Spleen (tissue), 11 donors: ENCODE data around the gene CDR2. TPM values are rescaled to one million over a fixed set of nuclear protein-coding genes. Genes with fewer than 3 reads are reported as not detected.
A peak's percentile ranks its signal among the peaks of the same experiment; 100 is the strongest.

Experiments used
- DNase-seq: peaks from one replicate; pipeline ENCODE4 v3.0.0-alpha.2; 2020
- H3K27ac ChIP-seq, 8 donors: fragments of 200-600 bp; sonication (generic) in 7 of 8; 1 replicate in 4 of 8; 2 replicates in 4 of 8; pipeline versions ENCODE4 v1.5.0 to v1.8.0; 2016 to 2021; ENCODE audit warnings: inconsistent platforms in 4 of 8, mild to moderate bottlenecking in 4 of 8, moderate library complexity in 1 of 8
- H3K27me3 ChIP-seq, 7 donors: fragments of 200-600 bp; sonication (generic) in 6 of 7; replicated peaks in 1 of 7; 1 replicate in 4 of 7; 2 replicates in 3 of 7; pipeline versions ENCODE4 v1.5.0 to v1.8.0; 2016 to 2021; ENCODE audit warnings: inconsistent platforms in 3 of 7, mild to moderate bottlenecking in 1 of 7
- H3K36me3 ChIP-seq, 6 donors: fragments of 200-600 bp; sonication (generic) in 5 of 6; 1 replicate in 4 of 6; 2 replicates in 2 of 6; pipeline versions ENCODE4 v1.5.0 to v1.8.0; 2016 to 2021; ENCODE audit warnings: inconsistent platforms in 2 of 6
- H3K4me1 ChIP-seq, 6 donors: fragments of 200-600 bp; sonication (generic) in 5 of 6; 1 replicate in 3 of 6; 2 replicates in 3 of 6; pipeline versions ENCODE4 v1.5.0 to v1.8.0; 2016 to 2021; ENCODE audit warnings: inconsistent platforms in 3 of 6
- H3K4me3 ChIP-seq, 8 donors: fragments of 200-600 bp; sonication (generic) in 7 of 8; 1 replicate in 4 of 8; 2 replicates in 4 of 8; pipeline versions ENCODE4 v1.5.0 to v1.8.0; 2016 to 2021; ENCODE audit warnings: inconsistent platforms in 4 of 8, mild to moderate bottlenecking in 4 of 8, moderate library complexity in 2 of 8
- H3K9me3 ChIP-seq, 8 donors: fragments of 200-600 bp; sonication (generic) in 7 of 8; 1 replicate in 4 of 8; 2 replicates in 4 of 8; pipeline versions ENCODE4 v1.5.0 to v1.8.0; 2016 to 2021; ENCODE audit warnings: inconsistent platforms in 4 of 8
- CTCF ChIP-seq, 11 experiments: fragments of 200-600 bp in 7 of 11; fragments of 450-650 bp in 4 of 11; sonication (generic) in 4 of 11; IDR thresholded peaks in 8 of 11; conservative IDR thresholded peaks in 3 of 11; 1 replicate in 7 of 11; 2 replicates in 4 of 11; pipeline versions ENCODE4 v1.4.0 to v1.8.0; 2016 to 2021; ENCODE audit warnings: antibody characterized with exemption in 11 of 11, inconsistent platforms in 4 of 11, mild to moderate bottlenecking in 1 of 11
- POLR2A ChIP-seq, 3 donors: fragments of 450-650 bp; IDR thresholded peaks; one replicate each; pipeline ENCODE4 v1.5.1; 2017; ENCODE audit warnings: antibody characterized with exemption in 3 of 3, mild to moderate bottlenecking in 1 of 3
- POLR2AphosphoS5 ChIP-seq, 3 donors: sonication (generic); formaldehyde crosslinking; IDR thresholded peaks; one replicate each; pipeline ENCODE4 v1.5.1; 2017; ENCODE audit warnings: antibody characterized with exemption in 3 of 3
- WGBS, 5 donors: extraction: QIAGEN DNeasy Blood & Tissue Kit in 3 of 5; methylation state at CpG; one replicate each; pipeline versions ENCODE4 v1.1.5 to v1.1.7; 2013 to 2018; 5-methylcytosine and 5-hydroxymethylcytosine counted together
- intact Hi-C: fragments of 100-400 bp; cut with DNase I; formaldehyde crosslinking; loops from one replicate; pipeline ENCODE4 v1.15.0; 2023; ENCODE audit warnings: low total_unique reads
- polyA plus RNA-seq, 3 donors: library from polyadenylated mRNA; stranded (reverse); fragments of 200-250 nt; gene quantifications; one replicate each; pipeline ENCODE4 v1.2.1, GENCODE V29; 2013
- total RNA-seq, 7 donors: library from RNA; depleted of rRNA in 3 of 7; stranded (reverse); fragments of >200 nt in 3 of 7; fragmentation: NEBNext Ultra II Directional in 4 of 7; extraction: Animal tissue kit (Norgen Biotek cat#: 25700) in 4 of 7; gene quantifications; one replicate each; pipeline versions ENCODE4 v1.1.0 to v1.2.1, GENCODE V29; 2016 to 2021
- donor health status: healthy with polysubstance abuse.
- donor health status: DM: no; HTN: no; CAD: no; lungs with moderate emphysema.
- donor health status: DM: no; HTN: no; CAD: no.
- donor health status: Bipolar disorder and iron deficiency.
- donor health status: healthy.
- donor health status: DM: no; HTN: no; CAD: no.
- donor health status: DM: yes; HTN: yes; CAD: no.

The CDR2 gene
- total and polyA plus RNA-seq, 10 donors = 7.7 to 33.4 (median 23.6) TPM

DNA sequence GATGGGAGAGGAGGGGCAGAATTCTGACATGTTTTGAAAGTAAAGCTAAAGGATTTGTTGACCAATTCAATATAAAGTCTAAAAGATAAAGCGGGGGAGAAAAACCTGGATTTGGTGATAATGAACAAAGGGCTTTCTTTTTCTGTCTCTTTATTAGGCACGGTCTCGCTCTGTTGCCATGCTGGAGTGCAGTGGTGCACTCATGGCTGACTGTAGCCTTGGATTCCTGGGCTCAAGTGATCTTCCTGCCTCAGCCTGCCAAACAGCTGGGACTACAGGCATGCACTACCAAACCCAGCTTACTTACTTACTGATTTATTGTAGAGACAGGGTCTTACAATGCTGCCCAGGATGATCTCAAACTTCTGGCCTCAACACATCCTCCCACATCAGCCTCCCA, 7.5 kb downstream of the CDR2 start:
- WGBS, 5 donors = 88 to 97% (median 96%) methylated on average over 3 of the region's 3 CpGs
- H3K4me3 ChIP-seq = no peak overlapping the region
- peak overlapping the region in 2 of 8 donors; percentile 9 to 88 for H3K27ac ChIP-seq
- peaks cover 0 to 36% (median 19%) of the 10 kb centered on the region in 6 donors for H3K36me3 ChIP-seq
- H3K9me3 ChIP-seq = no peaks in the 10 kb centered on the region
- no peak for DNase-seq
- no peak for TF ChIP-seq POLR2AphosphoS5 (IDR thresholded peaks at IDR 0.05)
- TF ChIP-seq POLR2A (IDR thresholded peaks at IDR 0.05) = no peak
- no peak for TF ChIP-seq CTCF (IDR thresholded peaks at IDR 0.05 in 8 of 11, conservative IDR thresholded peaks at IDR 0.05 in 3 of 11)
- no peaks in the 10 kb centered on the region for H3K27me3 ChIP-seq
- intact Hi-C loops = no loop called here
- H3K4me1 ChIP-seq = peaks cover 9 to 79% (median 39%) of the 10 kb centered on the region in 6 donors

DNA sequence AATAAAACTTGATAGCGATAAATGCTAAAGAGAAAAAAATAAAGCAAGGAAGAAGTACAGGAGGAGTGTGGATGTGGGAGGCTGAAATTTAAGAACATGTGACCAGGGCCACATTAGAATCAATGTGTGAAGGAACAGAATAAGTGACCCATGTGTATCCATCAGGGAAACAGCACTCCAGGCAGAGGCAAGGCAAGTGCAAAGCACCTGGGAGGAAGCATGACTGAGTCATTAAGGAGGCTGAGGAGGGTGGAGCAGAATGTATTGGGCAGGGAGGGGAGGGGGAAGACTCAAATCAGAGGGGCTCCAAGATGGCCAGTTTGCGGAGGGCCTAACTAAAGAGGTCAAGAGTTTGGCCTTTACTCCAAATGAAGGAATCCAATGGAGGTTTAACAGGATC, 8.0 kb downstream of the CDR2 start:
- 91 to 99% (median 97%) methylated on average over 2 of the region's 2 CpGs for WGBS, 5 donors
- intact Hi-C loops = no loop called here
- no peak for TF ChIP-seq POLR2AphosphoS5 (IDR thresholded peaks at IDR 0.05)
- no peak for TF ChIP-seq POLR2A (IDR thresholded peaks at IDR 0.05)
- no peak for TF ChIP-seq CTCF (IDR thresholded peaks at IDR 0.05 in 8 of 11, conservative IDR thresholded peaks at IDR 0.05 in 3 of 11)
- H3K4me3 ChIP-seq = no peak overlapping the region
- H3K36me3 ChIP-seq = peaks cover 0 to 38% (median 19%) of the 10 kb centered on the region in 6 donors
- no peaks in the 10 kb centered on the region for H3K27me3 ChIP-seq
- H3K4me1 ChIP-seq = peaks cover 7 to 77% (median 38%) of the 10 kb centered on the region in 6 donors
- no peak for DNase-seq
- H3K27ac ChIP-seq = no peak overlapping the region
- H3K9me3 ChIP-seq = no peaks in the 10 kb centered on the region

DNA sequence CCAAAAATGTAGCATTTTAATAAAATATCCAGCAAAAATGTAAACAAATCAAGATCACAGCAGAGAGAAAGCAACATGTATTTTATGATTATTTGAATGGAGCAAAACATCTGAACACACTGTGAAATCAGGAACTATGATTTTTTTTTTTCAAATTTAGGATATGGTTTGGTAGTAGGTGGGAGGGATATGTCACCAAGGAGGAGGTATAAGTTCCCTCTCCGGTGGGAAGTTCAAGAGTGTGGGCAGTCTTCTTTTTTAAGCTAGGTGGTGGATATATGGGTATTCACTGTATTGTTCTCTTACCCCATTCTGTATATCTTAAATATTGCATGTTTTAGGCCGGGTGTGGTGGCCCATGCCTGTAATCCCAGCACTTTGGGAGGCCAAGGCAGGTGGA, 10.2 kb downstream of the CDR2 start:
- TF ChIP-seq POLR2AphosphoS5 (IDR thresholded peaks at IDR 0.05) = no peak
- no peak for TF ChIP-seq POLR2A (IDR thresholded peaks at IDR 0.05)
- TF ChIP-seq CTCF (IDR thresholded peaks at IDR 0.05 in 8 of 11, conservative IDR thresholded peaks at IDR 0.05 in 3 of 11) = no peak
- H3K4me1 ChIP-seq = peaks cover 0 to 74% (median 20%) of the 10 kb centered on the region in 6 donors
- H3K4me3 ChIP-seq = no peak overlapping the region
- no peak overlapping the region for H3K27ac ChIP-seq
- no peak for DNase-seq
- 82 to 95% (median 91%) methylated on average over 2 of the region's 2 CpGs for WGBS, 5 donors
- H3K36me3 ChIP-seq = peaks cover 0 to 47% (median 19%) of the 10 kb centered on the region in 6 donors
- H3K27me3 ChIP-seq = no peaks in the 10 kb centered on the region
- no peaks in the 10 kb centered on the region for H3K9me3 ChIP-seq
- intact Hi-C loops = no loop called here

- Histone ChIP-seq H3K36me3 (peaks cover 0 to 47% (median 19%) of the 10 kb centered on the region in 6 donors), H3K4me1 (peaks cover 0 to 74% (median 24%) of the 10 kb centered on the region in 6 donors), H3K9me3 (no peaks in the 10 kb centered on the region), H3K27me3 (no peaks in the 10 kb centered on the region), H3K27ac (peak overlapping the region in 3 of 8 donors; percentile 11 to 45 (median 28)), H3K4me3 (no peak overlapping the region)
- intact Hi-C loops = no loop called here
- WGBS, 5 donors = 79 to 89% (median 84%) methylated on average over 8 of the region's 8 CpGs
- no peak for DNase-seq
- TF ChIP-seq POLR2A (IDR thresholded peaks at IDR 0.05) (no peak), CTCF (IDR thresholded peaks at IDR 0.05 in 8 of 11, conservative IDR thresholded peaks at IDR 0.05 in 3 of 11) (no peak), POLR2AphosphoS5 (IDR thresholded peaks at IDR 0.05) (no peak)
Observed at GRCh38 chr16:22360963-22361659, 13.3 kb downstream of the CDR2 start.
